ENCODE data around the gene TBXAS1.

Gene TBXAS1

GRCh38 chr7:139913021-139913844, 84.2 kb downstream of the TBXAS1 start:
- Histone ChIP-seq H3K27ac (no peak overlapping the region), H3K9ac (ENCODE audit: insufficient read length) (no peak overlapping the region), H3K36me3 (ENCODE audit: insufficient read depth, low read length) (no peaks in the 10 kb centered on the region), H3K9me3 (ENCODE audit: low read depth, low read length) (no peaks in the 10 kb centered on the region), H3K4me3 (no peak overlapping the region)
- TF ChIP-seq POLR2AphosphoS5 (IDR thresholded peaks at IDR 0.05; ENCODE audit: borderline replicate concordance, low read depth, low read length) (no peak), FOXP2 (optimal IDR thresholded peaks at IDR 0.05; ENCODE audit: control extremely low read depth, extremely low read length, insufficient read depth) (no peak), EZH2 (IDR thresholded peaks at IDR 0.05) (no peak)
- no peak for DNase-seq (ENCODE audit: low read depth, low spot score)

- no peak overlapping the region for H3K27ac ChIP-seq
- DNase-seq (ENCODE audit: low read depth, low spot score): no peak
- no peak overlapping the region for H3K9ac ChIP-seq (ENCODE audit: insufficient read length)
Measured at GRCh38 chr7:139913845-139914135, 84.7 kb downstream of the TBXAS1 start.

GRCh38 chr7:139914306-139915267, 85.5 kb downstream of the TBXAS1 start:
- no peaks in the 10 kb centered on the region for H3K9me3 ChIP-seq (ENCODE audit: low read depth, low read length)
- H3K9ac ChIP-seq (ENCODE audit: insufficient read length): no peak overlapping the region
- H3K36me3 ChIP-seq (ENCODE audit: insufficient read depth, low read length): no peaks in the 10 kb centered on the region
- H3K27ac ChIP-seq: no peak overlapping the region
- no peak overlapping the region for H3K4me3 ChIP-seq
- TF ChIP-seq EZH2 (IDR thresholded peaks at IDR 0.05): no peak
- no peak for TF ChIP-seq POLR2AphosphoS5 (IDR thresholded peaks at IDR 0.05; ENCODE audit: borderline replicate concordance, low read depth, low read length)
- no peak for TF ChIP-seq FOXP2 (optimal IDR thresholded peaks at IDR 0.05; ENCODE audit: control extremely low read depth, extremely low read length, insufficient read depth)
- no peak for DNase-seq (ENCODE audit: low read depth, low spot score)

More at GRCh38 chr7:139913845-139914135, 84.7 kb downstream of the TBXAS1 start:
- Histone ChIP-seq H3K4me3 (no peak overlapping the region), H3K36me3 (ENCODE audit: insufficient read depth, low read length) (no peaks in the 10 kb centered on the region), H3K9me3 (ENCODE audit: low read depth, low read length) (no peaks in the 10 kb centered on the region)
- no peak for TF ChIP-seq FOXP2 (optimal IDR thresholded peaks at IDR 0.05; ENCODE audit: control extremely low read depth, extremely low read length, insufficient read depth)
- TF ChIP-seq EZH2 (IDR thresholded peaks at IDR 0.05): no peak
- TF ChIP-seq POLR2AphosphoS5 (IDR thresholded peaks at IDR 0.05; ENCODE audit: borderline replicate concordance, low read depth, low read length): no peak

GRCh38 chr7:139915268-139915863, 86.3 kb downstream of the TBXAS1 start:
- TF ChIP-seq FOXP2 (optimal IDR thresholded peaks at IDR 0.05; ENCODE audit: control extremely low read depth, extremely low read length, insufficient read depth) (no peak), EZH2 (IDR thresholded peaks at IDR 0.05) (no peak), POLR2AphosphoS5 (IDR thresholded peaks at IDR 0.05; ENCODE audit: borderline replicate concordance, low read depth, low read length) (no peak)
- Histone ChIP-seq H3K27ac (no peak overlapping the region), H3K4me3 (no peak overlapping the region), H3K36me3 (ENCODE audit: insufficient read depth, low read length) (no peaks in the 10 kb centered on the region), H3K9me3 (ENCODE audit: low read depth, low read length) (no peaks in the 10 kb centered on the region), H3K9ac (ENCODE audit: insufficient read length) (no peak overlapping the region)
- no peak for DNase-seq (ENCODE audit: low read depth, low spot score)

DNA sequence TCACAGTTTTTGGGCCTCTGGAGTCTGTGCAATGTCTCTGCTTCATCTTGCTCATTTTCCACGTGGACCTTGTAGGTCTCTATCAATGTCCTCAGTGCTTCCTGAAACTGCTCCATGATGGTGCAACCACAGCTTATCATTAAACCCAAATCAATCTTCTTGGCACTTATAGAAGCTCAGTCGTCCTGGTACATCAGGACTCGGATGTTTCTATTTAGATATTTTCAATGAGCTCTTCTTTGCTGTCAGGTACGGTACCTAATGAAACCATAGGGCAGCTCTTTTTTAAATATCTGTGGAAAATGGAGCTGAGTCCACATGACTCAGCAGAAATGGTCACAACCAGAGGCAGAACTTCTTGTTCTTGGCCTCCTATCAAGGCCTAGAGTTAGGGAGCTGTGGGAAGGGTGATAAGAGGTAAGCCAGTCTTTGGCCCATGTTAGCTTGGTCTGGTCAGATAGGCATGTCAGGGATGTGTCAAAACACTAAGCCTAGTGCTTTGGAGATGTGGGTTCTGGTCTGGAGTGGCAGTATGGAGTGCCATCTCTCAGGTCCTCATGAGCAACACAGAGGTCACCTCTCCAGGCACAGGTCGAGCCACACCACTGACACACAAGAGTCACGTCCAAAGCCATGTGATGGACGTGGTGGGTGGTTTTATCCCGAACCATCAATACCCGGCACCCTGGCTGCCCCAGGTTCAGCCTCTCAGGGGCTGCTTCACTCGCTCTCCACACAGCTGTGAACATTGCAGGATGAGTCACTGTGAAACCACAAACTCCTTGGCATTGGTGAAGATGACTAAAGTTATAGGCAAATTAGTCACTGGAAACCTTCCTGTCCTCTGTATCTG, 87.0 kb downstream of the TBXAS1 start:
- no peaks in the 10 kb centered on the region for H3K36me3 ChIP-seq (ENCODE audit: insufficient read depth, low read length)
- no peak overlapping the region for H3K4me3 ChIP-seq
- no peak overlapping the region for H3K9ac ChIP-seq (ENCODE audit: insufficient read length)
- no peaks in the 10 kb centered on the region for H3K9me3 ChIP-seq (ENCODE audit: low read depth, low read length)
- TF ChIP-seq EZH2 (IDR thresholded peaks at IDR 0.05) (no peak), FOXP2 (optimal IDR thresholded peaks at IDR 0.05; ENCODE audit: control extremely low read depth, extremely low read length, insufficient read depth) (no peak), POLR2AphosphoS5 (IDR thresholded peaks at IDR 0.05; ENCODE audit: borderline replicate concordance, low read depth, low read length) (no peak)
- no peak overlapping the region for H3K27ac ChIP-seq
- no peak for DNase-seq (ENCODE audit: low read depth, low spot score)

DNA sequence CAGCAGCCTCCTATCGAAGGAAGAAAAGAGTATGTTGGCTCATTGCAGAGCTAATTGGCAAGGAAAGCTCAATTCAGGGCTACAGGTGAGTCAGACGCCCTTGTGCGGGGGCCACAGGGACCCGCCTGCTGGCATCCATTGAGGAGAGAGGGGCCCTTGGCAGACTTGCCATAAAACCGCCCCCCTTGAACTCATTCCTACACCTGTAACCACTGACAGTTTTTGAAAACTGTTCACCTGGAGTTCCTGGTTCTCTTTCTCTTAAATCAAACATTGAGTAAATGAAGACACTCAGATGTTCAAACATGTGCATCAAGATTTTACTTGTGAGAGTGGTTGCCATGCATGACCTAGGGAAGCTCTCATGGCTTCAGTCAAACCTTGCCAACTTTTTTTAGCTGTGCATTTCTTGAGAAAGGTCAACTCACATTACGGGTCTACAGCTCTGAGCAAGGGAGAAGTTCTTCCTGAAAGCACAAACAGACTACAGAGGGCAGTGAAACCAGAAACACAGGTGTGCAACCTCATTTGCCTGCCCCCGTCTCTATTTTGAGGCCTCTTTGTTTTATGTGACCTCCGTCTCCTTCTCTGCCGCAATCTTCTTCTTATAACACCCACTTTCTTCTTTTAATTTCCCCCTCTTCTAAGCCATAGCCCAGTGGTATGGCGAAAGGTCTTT, 87.8 kb downstream of the TBXAS1 start:
- Histone ChIP-seq H3K9me3 (ENCODE audit: low read depth, low read length) (no peaks in the 10 kb centered on the region), H3K36me3 (ENCODE audit: insufficient read depth, low read length) (no peaks in the 10 kb centered on the region), H3K27ac (no peak overlapping the region), H3K9ac (ENCODE audit: insufficient read length) (no peak overlapping the region), H3K4me3 (no peak overlapping the region)
- TF ChIP-seq FOXP2 (optimal IDR thresholded peaks at IDR 0.05; ENCODE audit: control extremely low read depth, extremely low read length, insufficient read depth) (no peak), POLR2AphosphoS5 (IDR thresholded peaks at IDR 0.05; ENCODE audit: borderline replicate concordance, low read depth, low read length) (no peak), EZH2 (IDR thresholded peaks at IDR 0.05) (no peak)
- no peak for DNase-seq (ENCODE audit: low read depth, low spot score)

DNA sequence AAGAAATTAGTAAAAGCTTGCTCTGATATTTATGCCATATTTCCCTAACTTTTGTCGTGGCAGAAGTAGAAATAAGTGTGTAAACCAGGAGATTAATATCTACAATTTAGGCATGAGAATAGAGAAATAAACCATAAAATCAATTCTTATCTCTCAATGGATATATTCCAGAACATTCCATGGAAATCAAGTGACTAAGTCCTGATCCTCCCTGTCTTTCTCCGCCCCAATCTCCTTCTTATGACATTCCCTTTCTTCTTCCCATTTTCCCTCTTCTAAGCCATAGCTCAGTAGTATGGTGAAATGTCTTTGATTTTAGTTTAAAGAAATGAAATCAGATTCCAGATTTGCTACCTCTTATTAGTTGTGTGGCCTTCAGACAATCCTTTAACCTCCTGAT, 88.8 kb downstream of the TBXAS1 start:
- TF ChIP-seq FOXP2 (optimal IDR thresholded peaks at IDR 0.05; ENCODE audit: control extremely low read depth, extremely low read length, insufficient read depth): no peak
- TF ChIP-seq POLR2AphosphoS5 (IDR thresholded peaks at IDR 0.05; ENCODE audit: borderline replicate concordance, low read depth, low read length): no peak
- no peak for TF ChIP-seq EZH2 (IDR thresholded peaks at IDR 0.05)
- Histone ChIP-seq H3K27ac (no peak overlapping the region), H3K9me3 (ENCODE audit: low read depth, low read length) (no peaks in the 10 kb centered on the region), H3K36me3 (ENCODE audit: insufficient read depth, low read length) (no peaks in the 10 kb centered on the region), H3K9ac (ENCODE audit: insufficient read length) (no peak overlapping the region), H3K4me3 (no peak overlapping the region)
- no peak for DNase-seq (ENCODE audit: low read depth, low spot score)

Measured in SK-N-MC (cell line).